Mucosa of descending colon (tissue), 3 donors: ENCODE data around the gene FAM43A. TPM values are rescaled to one million over a fixed set of nuclear protein-coding genes. Genes with fewer than 3 reads are reported as not detected.

Experiments
- ATAC-seq: fragments of 200-7000 bp; cut with Tn5 transposase; one replicate; pipeline ENCODE4 v1.9.1; 2020; ENCODE audit warnings: mild to moderate bottlenecking, moderate library complexity
- DNase-seq, 3 donors: peaks; one replicate each; pipeline ENCODE4 v3.0.0-alpha.2; 2020
- H3K36me3 ChIP-seq: fragments of 200-600 bp; one replicate; pipeline ENCODE4 v1.8.0; 2021; ENCODE audit warnings: low read depth, mild to moderate bottlenecking
- H3K4me1 ChIP-seq: fragments of 200-600 bp; one replicate; pipeline ENCODE4 v1.8.0; 2021; ENCODE audit warnings: low read depth, mild to moderate bottlenecking
- H3K4me3 ChIP-seq: fragments of 200-600 bp; one replicate; pipeline ENCODE4 v1.8.0; 2021; ENCODE audit warnings: mild to moderate bottlenecking
- H3K9me3 ChIP-seq: fragments of 200-600 bp; one replicate; pipeline ENCODE4 v1.8.0; 2021; ENCODE audit warnings: mild to moderate bottlenecking
- intact Hi-C, 2 donors: fragments of 100-400 bp; cut with DNase I in 1 of 2; cut with micrococcal nuclease in 1 of 2; formaldehyde crosslinking; loops; one replicate each; pipeline versions ENCODE4 v1.11.0 to v1.11.1; 2022; cut with DNase I, micrococcal nuclease
- total RNA-seq, 3 donors: library from RNA; stranded (reverse); fragmentation: NEBNext Ultra II Directional in 2 of 3; extraction: Animal tissue kit (Norgen Biotek cat#: 25700) in 2 of 3; gene quantifications; one replicate each; pipeline versions ENCODE4 v1.2.1 to v1.2.4, GENCODE V29; 2021 to 2023
- TF ChIP-seq, protein P1 (sequence below): fragments of 200-600 bp; IDR thresholded peaks from one replicate; pipeline ENCODE4 v1.8.0; 2022; ENCODE audit warnings: antibody characterized with exemption, mild to moderate bottlenecking
- donor health status: DM: no; HTN: no; CAD: no; lungs with moderate emphysema.
- donor health status: DM: no; HTN: no; CAD: no.
- donor health status: DM: no; HTN: yes; CAD: no.

FAM43A gene
- total RNA-seq, 3 donors from 2014 or later = 12.7 to 87.8 (median 22.4) TPM

DNA sequence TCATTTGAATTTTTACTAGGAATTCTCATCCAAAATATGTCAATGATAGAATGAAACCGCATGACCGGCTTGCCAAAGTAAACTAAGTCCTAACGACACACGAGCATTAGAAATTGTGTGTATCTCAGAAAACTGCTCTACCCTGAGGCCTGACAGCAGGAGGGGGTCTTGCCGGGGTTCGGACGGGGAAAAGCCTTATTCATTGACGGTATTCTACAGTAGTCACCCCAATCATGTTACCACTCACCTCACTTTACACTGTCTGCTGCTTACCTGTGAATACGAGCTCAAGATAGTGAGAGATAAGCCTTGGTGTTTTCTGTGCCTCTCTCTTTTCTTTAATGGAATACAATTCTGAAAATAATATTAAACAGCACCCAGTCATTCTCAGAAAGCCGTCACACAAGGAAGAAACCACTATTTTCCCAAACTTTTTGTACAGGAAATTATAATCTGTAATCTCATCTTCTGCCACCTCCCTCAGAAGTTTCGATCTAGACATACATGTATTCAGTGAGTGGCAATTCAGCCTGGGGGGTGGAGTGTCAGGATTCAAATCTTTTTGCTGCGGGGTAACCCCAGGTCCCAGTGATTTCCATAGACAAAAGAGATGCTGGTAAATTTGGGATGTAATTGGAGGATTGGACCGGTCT, 492 bp upstream of the FAM43A start:
- H3K4me1 ChIP-seq = peaks cover 19% of the 10 kb centered on the region
- DNase-seq (no peak), ATAC-seq (no peak)
- intact Hi-C loops = loop anchor here (5.0 to 10.0 kb wide), 2 partner anchors 572 to 580 kb away; no protein-coding TSS in a partner anchor
- TF ChIP-seq, protein P1, sequence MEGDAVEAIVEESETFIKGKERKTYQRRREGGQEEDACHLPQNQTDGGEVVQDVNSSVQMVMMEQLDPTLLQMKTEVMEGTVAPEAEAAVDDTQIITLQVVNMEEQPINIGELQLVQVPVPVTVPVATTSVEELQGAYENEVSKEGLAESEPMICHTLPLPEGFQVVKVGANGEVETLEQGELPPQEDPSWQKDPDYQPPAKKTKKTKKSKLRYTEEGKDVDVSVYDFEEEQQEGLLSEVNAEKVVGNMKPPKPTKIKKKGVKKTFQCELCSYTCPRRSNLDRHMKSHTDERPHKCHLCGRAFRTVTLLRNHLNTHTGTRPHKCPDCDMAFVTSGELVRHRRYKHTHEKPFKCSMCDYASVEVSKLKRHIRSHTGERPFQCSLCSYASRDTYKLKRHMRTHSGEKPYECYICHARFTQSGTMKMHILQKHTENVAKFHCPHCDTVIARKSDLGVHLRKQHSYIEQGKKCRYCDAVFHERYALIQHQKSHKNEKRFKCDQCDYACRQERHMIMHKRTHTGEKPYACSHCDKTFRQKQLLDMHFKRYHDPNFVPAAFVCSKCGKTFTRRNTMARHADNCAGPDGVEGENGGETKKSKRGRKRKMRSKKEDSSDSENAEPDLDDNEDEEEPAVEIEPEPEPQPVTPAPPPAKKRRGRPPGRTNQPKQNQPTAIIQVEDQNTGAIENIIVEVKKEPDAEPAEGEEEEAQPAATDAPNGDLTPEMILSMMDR = no peak
- H3K9me3 ChIP-seq = no peaks in the 10 kb centered on the region
- H3K36me3 ChIP-seq = no peaks in the 10 kb centered on the region
- H3K4me3 ChIP-seq = no peak overlapping the region

DNA sequence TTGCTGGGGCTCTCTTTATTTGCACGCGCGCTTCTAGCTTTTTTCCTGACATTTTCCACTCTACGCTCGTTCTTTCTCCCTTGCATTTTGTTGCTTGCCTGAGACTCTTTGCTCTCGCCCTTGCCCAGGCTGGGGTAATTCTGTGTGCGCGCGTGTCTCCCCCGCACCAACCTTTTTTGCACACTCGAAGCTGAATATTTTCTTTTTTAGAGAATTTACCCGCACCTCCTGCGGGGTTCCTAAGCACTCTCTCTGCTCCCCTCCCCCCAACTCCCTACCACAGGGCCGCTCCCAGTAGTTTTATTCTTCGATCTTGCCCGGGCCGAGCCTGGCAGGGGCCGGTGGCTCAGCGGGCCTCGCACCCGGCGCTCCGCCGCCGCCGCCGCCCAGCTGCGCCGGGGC, 732 bp downstream of the FAM43A start:
- TF ChIP-seq, protein P1 = no peak
- no peak for DNase-seq
- no peaks in the 10 kb centered on the region for H3K9me3 ChIP-seq
- ATAC-seq = peak; percentile 12
- peak overlapping the region; percentile 54 for H3K4me3 ChIP-seq
- intact Hi-C loops = loop anchor here (5.0 to 10.0 kb wide), 2 partner anchors 571 to 578 kb away; no protein-coding TSS in a partner anchor
- no peaks in the 10 kb centered on the region for H3K36me3 ChIP-seq
- peaks cover 19% of the 10 kb centered on the region for H3K4me1 ChIP-seq

DNA sequence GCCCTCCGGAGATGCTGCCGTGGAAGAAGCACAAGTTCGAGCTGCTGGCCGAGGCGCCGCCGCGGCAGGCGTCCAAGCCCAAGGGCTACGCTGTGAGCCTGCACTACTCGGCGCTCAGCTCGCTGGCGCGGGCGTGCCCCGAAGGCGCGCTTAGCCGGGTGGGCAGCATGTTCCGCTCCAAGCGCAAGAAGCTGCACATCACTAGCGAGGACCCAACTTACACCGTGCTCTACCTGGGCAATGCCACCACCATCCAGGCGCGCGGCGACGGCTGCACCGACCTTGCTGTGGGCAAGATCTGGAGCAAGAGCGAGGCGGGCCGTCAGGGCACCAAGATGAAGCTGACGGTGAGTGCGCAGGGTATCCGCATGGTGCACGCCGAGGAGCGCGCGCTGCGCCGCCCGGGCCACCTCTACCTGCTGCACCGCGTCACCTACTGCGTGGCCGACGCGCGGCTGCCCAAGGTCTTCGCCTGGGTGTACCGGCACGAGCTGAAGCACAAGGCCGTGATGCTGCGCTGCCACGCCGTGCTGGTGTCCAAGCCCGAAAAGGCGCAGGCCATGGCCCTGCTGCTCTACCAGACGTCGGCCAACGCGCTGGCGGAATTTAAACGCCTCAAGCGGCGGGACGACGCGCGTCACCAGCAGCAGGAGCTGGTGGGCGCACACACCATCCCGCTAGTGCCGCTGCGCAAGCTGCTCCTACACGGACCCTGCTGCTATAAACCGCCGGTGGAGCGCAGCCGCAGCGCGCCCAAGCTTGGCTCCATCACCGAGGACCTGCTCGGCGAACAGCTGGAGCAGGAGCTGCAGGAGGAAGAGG, 1.3 kb downstream of the FAM43A start:
- H3K9me3 ChIP-seq = no peaks in the 10 kb centered on the region
- TF ChIP-seq, protein P1 = no peak
- H3K4me3 ChIP-seq = peak overlapping the region; percentile 54
- DNase-seq (peak; percentile 42 to 75 (median 70)), ATAC-seq (peak; percentile 13)
- intact Hi-C loops = loop anchor here (5.0 to 10.0 kb wide), 2 partner anchors 570 to 578 kb away; no protein-coding TSS in a partner anchor
- peaks cover 19% of the 10 kb centered on the region for H3K4me1 ChIP-seq
- H3K36me3 ChIP-seq = no peaks in the 10 kb centered on the region

DNA sequence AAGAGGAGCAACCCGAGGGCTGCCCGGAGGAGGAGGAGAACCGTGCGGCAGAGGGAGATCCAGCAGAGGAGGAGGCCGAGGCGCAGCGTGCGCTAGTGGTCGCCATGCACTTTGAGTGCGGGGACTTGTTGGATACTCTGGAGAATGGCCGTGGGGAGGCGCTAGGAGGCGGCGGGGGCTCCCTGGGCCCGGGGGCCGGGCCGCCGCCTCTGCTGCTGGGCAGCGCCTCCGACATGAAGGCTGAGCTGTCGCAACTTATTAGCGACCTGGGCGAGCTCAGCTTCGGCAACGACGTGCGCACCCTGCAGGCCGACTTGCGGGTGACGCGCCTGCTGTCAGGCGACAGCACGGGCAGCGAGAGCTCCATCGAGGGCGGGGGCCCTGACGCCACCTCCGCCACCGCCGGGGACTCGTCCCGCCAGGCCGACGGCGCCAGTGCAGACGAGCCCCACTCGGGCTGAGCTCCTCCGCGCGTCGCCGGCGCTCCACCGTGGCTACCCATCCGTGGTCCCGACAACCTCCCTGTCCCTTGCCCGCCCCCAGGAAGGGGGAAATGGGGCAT, 2.0 kb downstream of the FAM43A start:
- intact Hi-C loops = loop anchor here (5.0 to 10.0 kb wide), 2 partner anchors 570 to 577 kb away; no protein-coding TSS in a partner anchor
- Histone ChIP-seq H3K9me3 (no peaks in the 10 kb centered on the region), H3K4me3 (peak overlapping the region; percentile 4), H3K4me1 (peaks cover 18% of the 10 kb centered on the region), H3K36me3 (no peaks in the 10 kb centered on the region)
- TF ChIP-seq, protein P1 = peak; percentile 68
- DNase-seq (peak; percentile 74 to 88 (median 85)), ATAC-seq (peak; percentile 58)

DNA sequence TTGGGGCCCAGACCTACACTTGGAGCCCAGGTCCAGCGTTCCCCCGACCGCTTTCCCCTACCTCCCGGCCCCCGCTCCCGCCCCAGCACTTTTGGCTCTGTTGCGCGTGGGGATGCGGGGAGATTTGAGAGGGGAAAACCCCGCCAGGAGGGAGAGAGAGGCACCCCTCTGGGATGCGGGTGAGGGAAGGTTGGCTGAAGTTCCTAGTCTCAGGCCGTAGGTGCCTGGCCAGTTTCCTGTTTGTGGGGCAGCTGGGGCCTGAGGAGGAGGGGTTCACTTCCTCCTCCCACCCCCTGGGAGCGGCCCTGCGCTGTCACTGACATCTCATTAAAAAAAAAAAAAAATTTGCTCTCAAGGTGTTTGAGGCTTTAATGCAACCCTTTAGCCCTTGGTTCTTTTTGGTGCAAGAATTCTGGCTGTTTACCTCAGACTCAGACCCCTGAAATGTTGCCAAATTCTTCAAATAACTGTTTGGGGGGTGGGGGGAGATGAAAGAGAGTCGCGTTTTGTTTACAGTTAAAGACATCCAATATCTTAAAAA, 2.6 kb downstream of the FAM43A start:
- peak overlapping the region; percentile 4 for H3K4me3 ChIP-seq
- H3K4me1 ChIP-seq = peaks cover 14% of the 10 kb centered on the region
- ATAC-seq (peak; percentile 31), DNase-seq (peak in 2 of 3 donors; percentile 34 to 82)
- TF ChIP-seq, protein P1 = no peak
- H3K36me3 ChIP-seq = no peaks in the 10 kb centered on the region
- intact Hi-C loops = loop anchor here (5.0 to 10.0 kb wide), 2 partner anchors 569 to 577 kb away; no protein-coding TSS in a partner anchor
- no peaks in the 10 kb centered on the region for H3K9me3 ChIP-seq
